Astrocyte of the cerebellum (primary cell): Measurements from ENCODE around the gene PHF14.

ENCODE experiments used
- DNase-seq: peaks from one replicate; pipeline ENCODE4 v3.0.0-alpha.2; 2011; ENCODE audit warnings: low read depth
- H3K4me3 ChIP-seq: 2 replicates; pipeline ENCODE4 v1.5.1; 2011; ENCODE audit warnings: mild to moderate bottlenecking, low read depth, low read length, moderate library complexity
- in situ Hi-C: cut with HindIII; loops from 2 replicates; pipeline ENCODE4 v1.10.0; 2017; ENCODE audit warnings: low sequenced_read_pairs
- TF ChIP-seq, protein P1 (sequence below): IDR thresholded peaks from 2 replicates; pipeline ENCODE4 v1.5.1; 2012; ENCODE audit warnings: low read length, low read depth, moderate library complexity, mild to moderate bottlenecking; ENCODE audit errors: missing control alignments

PHF14 gene

DNA sequence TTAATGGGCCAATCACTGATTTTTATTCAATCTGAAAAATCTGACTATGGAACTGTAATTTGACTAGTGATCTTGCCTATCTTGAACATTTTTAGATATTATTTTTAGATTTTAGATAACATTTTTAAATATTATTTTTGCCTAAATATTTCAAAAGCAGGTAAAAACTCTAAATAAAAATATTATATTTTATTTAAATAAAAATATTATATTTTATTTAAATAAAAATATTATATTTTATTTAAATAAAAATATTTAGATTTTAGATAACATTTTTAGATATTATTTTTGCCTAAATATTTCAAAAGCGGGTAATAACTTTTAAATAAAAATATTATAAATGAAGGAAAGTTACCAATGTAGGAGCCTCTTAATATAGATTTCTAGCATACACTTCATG, 187.8 kb downstream of the PHF14 start:
- in situ Hi-C loops = no loop called here
- DNase-seq = no peak
- no peak overlapping the region for H3K4me3 ChIP-seq
- TF ChIP-seq, protein P1, sequence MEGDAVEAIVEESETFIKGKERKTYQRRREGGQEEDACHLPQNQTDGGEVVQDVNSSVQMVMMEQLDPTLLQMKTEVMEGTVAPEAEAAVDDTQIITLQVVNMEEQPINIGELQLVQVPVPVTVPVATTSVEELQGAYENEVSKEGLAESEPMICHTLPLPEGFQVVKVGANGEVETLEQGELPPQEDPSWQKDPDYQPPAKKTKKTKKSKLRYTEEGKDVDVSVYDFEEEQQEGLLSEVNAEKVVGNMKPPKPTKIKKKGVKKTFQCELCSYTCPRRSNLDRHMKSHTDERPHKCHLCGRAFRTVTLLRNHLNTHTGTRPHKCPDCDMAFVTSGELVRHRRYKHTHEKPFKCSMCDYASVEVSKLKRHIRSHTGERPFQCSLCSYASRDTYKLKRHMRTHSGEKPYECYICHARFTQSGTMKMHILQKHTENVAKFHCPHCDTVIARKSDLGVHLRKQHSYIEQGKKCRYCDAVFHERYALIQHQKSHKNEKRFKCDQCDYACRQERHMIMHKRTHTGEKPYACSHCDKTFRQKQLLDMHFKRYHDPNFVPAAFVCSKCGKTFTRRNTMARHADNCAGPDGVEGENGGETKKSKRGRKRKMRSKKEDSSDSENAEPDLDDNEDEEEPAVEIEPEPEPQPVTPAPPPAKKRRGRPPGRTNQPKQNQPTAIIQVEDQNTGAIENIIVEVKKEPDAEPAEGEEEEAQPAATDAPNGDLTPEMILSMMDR = no peak

DNA sequence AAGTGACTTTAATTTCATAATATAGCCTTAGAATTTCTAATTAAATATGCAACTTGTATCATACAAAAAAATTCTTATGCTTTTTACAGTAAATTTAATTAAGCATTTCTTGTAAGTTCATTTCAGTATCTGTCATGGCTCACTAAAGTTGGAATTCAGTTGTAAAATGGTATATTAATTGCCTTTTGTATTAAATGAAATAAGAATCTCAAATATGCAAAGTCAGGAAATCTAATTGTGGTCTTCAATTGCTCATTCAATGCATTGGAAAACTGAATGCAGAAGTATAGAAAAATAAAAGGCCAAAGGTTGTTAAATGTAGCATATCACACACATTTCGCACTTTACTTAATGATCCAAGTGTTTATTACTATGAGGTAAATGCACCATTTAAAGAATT, 189.5 kb downstream of the PHF14 start:
- no peak for DNase-seq
- no peak overlapping the region for H3K4me3 ChIP-seq
- TF ChIP-seq, protein P1 = no peak
- in situ Hi-C loops = no loop called here

DNA sequence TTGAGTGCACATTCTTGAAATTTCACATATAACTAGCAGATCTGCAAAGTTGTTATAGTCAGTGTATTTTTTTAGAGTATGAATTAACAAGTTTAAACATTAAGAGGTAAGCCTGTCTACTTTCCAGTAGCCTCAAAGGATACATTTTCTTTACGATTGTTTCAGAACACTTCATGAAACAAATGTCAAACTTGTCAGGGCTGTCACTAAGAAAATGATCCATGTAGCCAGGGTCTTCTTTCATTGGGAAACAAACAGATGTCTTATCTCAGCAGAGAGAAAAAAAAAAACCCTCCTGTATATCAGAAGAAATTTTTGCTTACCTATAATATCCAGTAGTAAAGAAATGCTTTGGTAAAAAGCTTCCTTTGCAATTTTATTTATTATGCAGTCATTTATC, 192.4 kb downstream of the PHF14 start:
- no peak for DNase-seq
- in situ Hi-C loops = no loop called here
- TF ChIP-seq, protein P1 = no peak
- H3K4me3 ChIP-seq = no peak overlapping the region

DNA sequence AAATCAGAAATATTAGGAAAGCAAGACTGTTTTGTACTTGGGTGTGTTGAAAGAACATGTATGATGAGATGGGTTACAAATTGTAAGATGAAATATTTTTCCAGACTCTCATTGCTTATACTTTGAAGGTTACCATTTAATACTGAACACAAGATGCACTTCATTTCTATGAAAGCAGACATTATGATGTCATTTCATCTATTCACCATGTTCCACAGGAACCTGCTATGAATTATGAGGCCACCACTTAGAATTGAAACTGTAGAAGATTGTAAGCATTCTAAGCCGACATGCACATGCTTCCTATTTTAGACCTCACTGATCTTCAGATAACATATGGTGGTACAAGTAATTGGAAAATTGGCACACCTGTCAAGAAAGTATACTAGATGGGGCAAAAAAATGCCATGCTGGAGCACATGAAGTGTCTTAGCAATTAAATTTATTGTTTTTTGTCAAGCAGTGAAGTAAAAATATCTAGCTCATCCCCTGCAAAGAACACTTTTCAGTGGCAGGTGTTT, 195.0 kb downstream of the PHF14 start:
- in situ Hi-C loops = no loop called here
- TF ChIP-seq, protein P1 = no peak
- no peak overlapping the region for H3K4me3 ChIP-seq
- DNase-seq = no peak

DNA sequence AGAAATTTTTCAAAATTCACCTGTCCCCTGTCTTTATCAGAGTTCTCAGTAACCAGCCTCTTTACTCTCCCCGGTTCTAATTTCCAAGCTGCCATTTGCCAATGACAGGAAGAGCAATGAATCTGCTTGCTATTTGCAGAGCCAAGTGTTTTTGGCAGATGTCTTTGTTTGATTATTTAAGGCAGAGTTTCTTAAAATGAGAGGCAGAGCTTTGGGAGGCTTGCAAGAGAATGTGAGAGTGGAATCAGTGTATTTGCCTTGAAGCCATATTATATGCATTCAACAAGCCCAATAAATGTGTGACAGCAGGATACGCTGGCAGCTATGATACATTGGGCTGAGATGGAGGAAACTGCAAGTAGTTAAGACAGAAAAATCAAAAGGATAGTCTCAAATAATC, 196.5 kb downstream of the PHF14 start:
- H3K4me3 ChIP-seq = no peak overlapping the region
- TF ChIP-seq, protein P1 = no peak
- in situ Hi-C loops = no loop called here
- DNase-seq = no peak

DNA sequence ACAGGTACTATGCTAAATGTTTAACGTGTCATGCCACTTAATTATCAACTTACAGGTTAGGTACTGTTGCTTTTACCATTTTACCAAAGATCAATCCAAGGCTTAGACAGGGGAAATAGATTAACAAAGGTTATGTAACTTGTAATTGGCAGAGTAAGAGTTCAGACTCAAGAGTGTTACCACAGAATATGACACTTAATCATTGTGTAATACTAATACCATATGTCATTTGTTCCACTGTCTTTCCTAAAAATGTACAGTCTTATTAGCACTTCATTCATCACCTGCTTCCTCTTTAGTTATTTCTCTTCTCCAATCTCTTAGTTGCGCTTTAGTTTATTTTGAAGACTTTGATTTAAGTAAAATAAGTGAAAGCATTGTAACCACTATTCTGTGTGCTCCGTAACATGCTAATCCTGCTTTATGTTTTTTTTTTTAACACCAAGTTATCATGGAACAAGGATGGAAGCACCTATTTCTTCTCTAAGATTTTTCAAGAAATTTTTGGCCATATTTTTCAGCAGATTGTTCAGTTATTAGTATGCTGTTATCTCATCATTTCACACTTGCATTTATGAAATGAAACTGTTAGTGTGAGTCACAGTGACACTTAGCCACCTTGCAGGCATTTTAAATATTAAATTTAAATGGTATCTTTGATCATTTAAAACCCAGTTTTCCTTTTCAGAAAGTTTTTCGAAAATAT, 197.3 kb downstream of the PHF14 start:
- no peak for DNase-seq
- TF ChIP-seq, protein P1 = no peak
- in situ Hi-C loops = no loop called here
- H3K4me3 ChIP-seq = no peak overlapping the region
